Renal pelvis (tissue), 4 donors: Measurements from ENCODE around the gene GLIS1. TPM values are rescaled to one million over a fixed set of nuclear protein-coding genes. Genes with fewer than 3 reads are reported as not detected.

Experiments used
- DNase-seq: peaks from one replicate; pipeline ENCODE4 v3.0.0-alpha.2; 2013
- polyA plus RNA-seq, 3 donors: library from polyadenylated mRNA; unstranded; fragments of 120-200 nt; gene quantifications; one replicate each; pipeline ENCODE4 v1.2.1, GENCODE V29; 2013; ENCODE audit not compliant: insufficient read length in 3 of 3

GLIS1 gene
- polyA plus RNA-seq, 3 donors: 3.6 to 4.5 (median 3.9) TPM

DNA sequence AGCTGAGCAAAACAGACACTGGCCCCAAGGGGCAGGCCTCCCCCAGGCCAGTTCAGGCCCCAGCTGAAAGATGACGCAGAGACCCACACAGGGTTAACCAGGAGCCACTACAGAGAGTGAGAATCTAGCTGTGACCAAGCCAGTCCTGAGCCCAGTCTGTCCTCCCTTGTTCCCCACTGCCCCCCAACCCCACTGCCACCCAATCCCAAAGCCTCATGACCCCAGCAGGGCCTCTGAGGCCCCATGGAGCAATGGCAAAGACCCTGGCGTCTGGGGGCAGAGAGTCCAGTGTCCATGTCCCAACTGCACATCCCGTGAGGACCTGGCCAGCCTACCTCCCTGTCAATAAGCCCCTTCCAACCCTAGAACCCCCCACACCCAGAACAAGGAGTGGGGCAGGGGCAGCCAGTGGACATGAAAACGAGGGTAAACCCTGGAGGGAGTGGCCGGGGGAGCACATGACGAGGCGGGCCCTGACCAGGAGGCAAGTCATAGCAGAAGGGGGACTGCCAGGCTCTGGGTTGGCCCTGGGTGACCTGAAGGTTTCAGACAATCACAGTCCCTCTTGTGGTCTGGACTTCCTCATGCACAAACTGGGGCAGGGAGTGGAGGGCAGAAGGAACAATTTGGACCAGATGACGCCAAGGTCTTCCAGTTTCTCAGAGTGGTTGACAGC is 100.5 kb downstream of the GLIS1 start:
- no peak for DNase-seq

DNA sequence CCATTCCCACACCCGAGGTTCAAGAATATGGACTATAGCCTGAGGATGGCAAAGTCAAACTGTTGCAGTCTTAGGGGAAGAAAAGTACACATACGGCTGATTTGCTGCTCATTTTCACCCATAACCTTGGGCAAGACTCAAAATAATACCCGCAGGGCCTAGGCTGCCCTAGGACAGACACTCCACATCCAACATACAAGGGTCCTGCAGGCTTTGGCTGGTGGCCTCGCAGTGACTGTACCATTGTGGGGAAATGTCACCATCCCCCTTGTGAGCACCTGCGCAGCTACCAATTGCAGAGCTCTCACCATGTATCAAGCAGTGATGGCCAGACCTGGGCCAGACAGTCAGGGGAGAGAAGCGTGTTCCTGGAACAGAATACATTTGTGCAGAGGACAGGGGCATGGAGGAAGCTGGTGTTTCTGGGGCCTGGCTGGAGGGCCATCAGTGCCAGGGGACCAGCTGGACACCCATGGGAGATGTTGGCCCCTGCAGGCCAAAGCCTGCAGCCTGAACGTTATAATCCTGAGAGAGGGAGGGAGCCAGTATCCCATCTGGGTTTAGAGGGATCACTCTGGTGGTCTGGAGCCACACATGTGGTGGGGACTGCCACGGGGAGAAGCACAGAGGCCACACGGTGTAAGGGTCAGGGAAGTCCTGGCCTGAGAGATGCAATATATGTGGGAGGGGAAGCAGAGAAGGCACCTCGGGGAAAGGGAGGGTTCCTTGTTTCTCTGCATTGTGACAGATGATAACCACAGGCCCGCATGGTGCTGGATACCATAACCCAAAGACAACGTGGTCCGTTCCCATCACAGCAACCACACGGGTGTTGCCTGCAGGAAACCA is 101.2 kb downstream of the GLIS1 start:
- no peak for DNase-seq

DNA sequence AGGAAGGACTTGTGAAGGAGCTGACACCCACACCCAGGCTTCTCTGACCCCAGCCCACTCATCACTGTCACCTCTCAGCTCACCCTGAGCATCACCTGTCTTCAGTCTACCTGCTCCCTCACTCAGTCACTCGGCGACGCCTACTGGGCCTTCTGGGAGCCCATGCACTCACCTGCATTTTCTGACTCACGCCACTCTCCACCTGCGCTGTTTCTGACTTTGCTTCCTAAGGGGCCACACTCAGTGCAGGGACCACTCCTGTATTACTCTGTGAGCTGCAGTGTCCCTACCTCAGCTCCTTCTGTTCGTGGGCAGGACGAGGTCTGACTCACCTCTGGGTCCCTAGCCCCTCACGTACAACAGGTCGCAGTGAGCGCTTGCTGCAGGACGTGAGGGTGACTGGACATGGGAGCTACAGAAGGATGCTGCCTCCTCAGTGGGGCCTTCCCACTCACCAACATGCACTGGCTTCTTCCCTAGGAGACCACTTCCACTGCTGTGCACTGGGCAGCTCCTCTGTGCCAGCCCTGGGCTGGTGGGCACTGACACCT is 102.3 kb downstream of the GLIS1 start:
- no peak for DNase-seq

DNA sequence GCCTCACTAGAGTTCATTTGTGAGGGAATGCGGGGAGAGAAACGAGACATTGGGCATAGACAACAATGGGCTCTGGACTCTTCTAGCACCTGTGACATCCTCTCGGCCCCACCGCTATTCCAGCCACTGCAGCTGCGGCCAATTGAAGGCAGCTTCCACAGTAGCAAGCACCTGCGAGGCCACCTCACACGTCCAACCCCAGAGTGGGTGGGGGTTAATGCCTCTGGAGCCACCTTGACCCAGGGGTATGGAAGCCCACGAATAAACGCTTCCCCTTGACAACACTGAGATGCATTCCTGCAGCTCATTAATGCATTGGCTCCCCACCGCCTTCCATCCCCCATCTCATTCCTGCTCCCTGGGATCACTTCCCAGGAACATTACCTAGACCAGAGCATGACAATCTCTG is 104.4 kb downstream of the GLIS1 start:
- DNase-seq: no peak

DNA sequence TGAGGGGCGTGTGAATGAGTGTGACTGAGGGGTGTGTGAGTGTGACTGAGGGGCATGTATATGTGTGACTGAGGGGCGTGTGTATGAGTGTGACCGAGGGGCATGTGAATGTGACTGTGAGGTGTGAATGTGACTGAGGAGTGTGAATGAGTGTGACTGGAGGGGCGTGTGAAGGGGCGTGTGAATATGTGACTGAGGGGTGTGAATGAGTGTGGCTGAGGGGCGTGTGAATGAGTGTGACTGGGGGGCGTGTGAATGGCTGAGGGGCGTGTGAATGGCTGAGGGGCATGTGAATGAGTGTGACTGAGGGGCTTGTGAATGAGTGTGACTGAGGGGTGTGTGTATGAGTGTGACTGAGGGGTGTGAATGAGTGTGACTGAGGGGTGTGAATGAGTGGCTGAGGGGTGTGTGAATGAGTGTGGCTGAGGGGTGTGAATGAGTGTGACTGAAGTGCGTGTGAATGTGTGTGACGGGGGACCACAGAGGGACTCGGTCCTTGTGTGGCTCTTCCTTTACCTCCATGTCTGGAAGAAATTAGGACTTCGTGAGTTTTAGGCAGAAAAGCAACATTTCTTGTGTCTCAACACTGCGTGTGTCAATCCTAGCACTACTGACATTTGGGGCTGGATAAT is 105.8 kb downstream of the GLIS1 start:
- DNase-seq: no peak

DNA sequence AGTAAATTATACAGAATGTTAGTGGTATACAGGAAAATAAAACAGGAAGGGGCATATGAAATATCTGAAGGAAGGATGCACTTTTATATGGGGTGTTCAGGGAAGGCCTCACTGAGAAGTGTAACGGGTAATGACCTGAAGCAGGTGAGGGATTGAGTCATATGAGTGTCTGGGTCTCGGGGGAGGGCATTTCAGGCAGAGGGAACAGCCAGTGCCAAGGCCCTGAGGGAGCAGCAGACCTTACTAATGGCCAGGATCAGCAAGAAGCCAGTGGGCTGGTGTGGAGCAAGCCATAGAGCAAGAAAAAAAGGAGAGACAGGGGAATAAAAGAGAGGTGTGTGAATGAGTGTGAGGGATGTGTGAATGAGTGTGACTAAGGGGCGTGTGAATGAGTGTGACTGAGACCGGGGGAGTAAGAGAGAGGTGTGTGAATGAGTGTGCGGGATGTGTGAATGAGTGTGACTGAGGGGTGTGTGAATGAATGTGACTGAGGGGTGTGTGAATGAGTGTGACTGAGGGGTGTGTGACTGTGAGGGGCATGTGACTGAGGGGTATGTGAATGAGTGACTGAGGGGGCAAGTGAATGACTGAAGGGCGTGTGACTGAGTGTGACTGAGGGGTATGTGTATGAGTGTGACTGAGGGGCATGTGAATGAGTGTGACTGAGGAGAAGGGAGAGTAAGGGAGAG is 107.2 kb downstream of the GLIS1 start:
- DNase-seq: no peak

DNA sequence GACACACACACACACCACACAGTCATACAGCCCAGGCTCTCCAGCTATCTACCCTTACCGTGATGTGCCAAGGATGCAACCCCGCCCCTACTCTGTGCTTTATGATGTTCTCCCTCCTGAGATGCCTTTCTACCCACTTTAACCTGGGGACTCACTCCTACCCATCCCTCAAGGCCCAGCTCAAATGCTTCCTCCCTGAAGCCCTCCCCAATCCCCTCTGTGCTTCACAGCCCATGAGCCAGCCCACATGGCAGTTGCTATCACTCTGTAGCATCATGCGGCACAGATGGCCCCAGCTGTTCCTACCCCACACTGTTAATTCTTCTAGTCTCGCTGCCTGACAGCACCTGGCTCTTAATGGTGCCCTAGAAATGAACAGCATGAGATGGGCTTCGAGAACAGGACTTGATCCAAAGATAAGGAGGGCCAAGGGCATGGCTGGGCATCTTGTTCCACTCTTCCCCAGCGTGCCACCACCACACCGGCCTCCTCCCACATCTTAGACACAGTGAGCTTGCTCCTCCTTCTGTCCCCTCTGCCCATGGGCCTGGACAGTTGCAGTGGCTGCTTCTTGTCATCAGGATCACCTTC is 109.8 kb downstream of the GLIS1 start:
- no peak for DNase-seq

DNA sequence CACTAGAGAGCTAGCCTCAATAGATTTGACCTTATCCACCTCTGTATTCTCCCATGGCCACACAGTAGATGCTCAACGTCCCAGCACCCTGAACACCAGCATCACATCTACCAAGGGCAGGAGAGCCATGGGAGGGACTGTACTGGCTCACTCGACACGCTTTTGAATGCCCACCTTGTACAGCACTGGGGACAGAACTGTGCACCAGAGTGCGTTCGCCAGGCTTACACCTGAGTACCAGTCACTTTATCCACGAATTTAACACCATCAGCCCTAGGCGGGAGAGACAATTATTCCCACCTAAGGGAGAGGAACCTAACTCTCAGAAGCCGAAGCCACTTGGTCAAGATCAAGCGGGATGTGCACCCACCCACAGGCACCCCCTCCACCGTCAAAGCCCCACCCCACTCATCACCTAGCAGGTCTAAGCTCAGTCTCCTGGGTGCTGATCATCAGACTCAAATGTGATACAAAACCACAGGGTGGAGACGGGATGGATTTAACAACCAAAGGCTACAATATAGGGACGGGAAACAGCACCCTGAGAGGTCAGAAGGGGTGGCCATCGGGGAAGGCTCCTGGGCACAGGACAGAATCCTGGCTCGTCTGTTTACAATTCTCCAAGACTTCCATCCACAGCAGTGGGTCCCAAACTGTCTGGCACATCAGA is 110.5 kb downstream of the GLIS1 start:
- no peak for DNase-seq

DNA sequence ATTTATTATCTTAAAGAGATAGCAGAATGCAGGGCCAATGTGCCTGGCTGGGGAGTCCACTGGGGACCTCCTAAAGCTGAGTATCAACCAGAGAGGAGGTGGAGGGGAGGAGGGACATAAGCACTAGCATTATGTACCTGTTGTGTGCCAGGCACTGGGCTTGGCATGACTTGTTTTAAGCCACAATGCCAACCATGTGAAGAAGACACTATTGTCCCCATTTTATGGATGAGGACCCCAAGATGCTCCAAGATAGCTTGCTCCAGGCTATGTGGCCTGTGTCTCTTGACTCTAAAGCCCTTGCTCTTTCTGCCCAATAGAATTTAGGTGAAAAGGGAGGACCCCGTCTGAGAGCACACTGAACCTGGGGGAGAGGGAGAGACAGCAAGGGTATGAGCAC is 111.3 kb downstream of the GLIS1 start:
- no peak for DNase-seq

DNA sequence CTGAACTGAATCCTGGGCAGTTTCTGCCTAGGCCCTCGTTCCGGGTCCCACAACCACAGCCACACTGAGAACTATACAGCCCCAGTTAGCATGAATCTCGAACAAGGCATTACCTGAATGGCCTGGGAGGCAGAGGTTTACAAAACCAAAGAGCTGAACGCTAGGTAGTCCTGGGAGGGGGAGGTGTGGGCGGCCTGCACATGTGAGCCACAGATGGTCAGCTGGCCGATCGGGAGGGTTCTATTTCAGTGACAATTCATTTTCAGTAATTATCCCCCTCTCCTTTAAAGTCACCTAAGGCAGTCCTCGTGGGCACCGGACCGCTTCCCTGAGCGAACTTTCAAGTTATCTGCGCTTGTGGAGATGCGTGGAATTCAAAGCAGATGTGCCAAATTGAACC is 111.9 kb downstream of the GLIS1 start:
- DNase-seq: no peak

DNA sequence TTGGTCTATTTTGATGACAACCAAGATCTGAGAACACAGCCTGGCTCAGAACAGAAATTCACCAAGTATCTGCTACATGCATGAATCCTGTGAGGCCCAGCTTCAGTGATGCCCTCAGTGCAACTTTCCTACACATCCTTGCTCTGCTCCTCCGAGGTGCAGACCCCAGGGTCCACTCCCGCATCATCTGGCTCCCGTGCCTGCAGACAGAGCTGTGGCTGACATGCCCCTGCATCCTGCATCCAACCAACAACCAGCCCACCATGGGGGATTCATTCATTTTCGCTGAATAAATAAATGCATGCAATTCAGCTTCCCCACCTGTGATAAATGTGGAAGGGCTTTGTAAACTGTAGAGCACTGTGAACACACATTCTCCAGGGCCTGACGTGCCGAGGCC is 112.3 kb downstream of the GLIS1 start:
- no peak for DNase-seq

DNA sequence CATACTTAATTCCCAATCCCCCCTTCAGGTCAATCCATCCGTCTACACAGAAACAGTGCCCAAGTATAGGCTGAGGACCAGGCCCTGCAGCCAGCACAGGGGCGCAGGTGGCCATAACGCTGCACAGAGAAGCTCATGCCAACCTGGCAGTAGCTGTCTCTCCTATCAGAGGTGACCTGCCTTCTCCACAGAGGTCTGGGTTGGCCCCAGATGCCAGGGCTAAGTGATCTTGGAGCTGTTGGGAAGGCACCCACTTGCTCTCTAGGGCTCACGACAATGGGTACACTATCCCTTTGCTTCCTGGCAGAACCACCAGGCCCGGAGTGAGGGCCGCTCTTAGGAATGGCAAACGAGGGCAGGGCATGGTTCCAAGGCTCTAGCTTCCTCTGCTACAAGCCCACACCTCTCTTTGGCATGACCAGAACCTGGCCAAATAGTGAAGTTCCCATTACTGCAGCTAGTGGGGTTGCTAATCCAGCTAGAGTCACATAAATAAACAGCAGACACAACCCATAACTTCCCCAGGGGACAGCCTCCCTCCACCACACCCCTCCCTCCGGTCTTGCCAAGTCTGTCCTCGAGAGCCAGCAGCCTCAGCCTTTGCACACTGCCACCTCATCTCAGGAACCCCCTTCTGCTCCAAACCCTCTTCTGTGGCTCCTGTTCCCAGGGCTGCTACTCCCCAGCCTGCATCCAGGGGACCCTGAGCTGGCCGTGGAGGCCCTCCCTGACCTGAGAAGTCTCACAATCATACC is 113.0 kb downstream of the GLIS1 start:
- no peak for DNase-seq

DNA sequence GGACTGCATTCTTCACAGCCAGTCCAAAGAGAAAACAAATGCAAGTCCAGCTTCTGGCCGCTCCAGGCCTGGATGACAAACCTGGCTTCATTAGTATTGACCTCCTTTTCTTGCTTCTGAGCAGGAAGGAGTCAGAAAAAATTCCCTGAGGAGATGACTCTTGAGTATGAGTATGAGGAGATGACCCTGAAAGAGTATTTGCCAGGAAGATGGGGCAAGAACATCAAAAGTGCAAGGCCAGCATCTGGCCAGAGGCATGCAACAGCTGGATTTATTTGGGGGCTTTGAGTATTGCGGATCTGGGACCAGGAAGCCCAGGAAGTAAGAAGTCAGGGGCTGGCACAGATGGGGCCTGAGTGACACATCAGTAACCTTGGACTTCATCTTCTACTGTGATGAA is 113.9 kb downstream of the GLIS1 start:
- no peak for DNase-seq

DNA sequence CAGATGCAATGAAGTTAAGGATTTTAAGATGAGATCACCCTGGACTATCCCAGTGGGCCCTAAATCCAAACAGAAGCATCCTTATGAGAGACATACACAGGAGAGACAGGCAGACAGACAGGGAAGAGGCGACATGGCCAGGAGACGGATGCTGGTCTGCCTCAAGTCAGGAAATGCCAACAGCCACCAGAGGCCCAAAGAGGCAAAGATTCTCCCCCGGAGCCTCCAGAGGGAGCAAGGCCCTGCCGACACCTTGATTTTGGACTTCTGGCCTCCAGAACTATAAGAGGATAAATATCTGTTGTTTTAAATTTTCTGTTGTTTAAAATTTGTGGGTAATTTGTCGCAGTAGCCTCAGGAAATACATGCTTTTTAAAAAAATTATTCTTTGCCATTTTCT is 116.4 kb downstream of the GLIS1 start:
- DNase-seq: no peak

DNA sequence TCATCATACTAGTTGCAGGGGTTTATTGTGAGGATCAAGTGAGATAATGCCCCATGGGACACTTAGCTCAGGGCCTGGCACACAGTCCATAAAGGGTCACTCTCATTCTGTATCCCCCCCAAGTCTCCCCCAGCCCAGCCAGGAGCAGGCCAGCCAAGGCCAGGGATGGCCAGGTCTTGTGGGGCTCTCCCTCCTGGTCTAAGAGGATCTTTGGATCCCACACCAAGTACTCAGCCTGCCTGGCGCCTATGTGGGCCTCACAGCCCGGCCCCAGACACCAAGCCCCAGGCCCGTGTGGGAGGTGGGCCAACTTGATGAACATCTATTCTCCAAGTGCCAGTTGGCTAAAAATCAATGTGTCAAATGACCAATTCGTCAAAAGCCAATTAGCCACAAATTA is 117.8 kb downstream of the GLIS1 start:
- no peak for DNase-seq

DNA sequence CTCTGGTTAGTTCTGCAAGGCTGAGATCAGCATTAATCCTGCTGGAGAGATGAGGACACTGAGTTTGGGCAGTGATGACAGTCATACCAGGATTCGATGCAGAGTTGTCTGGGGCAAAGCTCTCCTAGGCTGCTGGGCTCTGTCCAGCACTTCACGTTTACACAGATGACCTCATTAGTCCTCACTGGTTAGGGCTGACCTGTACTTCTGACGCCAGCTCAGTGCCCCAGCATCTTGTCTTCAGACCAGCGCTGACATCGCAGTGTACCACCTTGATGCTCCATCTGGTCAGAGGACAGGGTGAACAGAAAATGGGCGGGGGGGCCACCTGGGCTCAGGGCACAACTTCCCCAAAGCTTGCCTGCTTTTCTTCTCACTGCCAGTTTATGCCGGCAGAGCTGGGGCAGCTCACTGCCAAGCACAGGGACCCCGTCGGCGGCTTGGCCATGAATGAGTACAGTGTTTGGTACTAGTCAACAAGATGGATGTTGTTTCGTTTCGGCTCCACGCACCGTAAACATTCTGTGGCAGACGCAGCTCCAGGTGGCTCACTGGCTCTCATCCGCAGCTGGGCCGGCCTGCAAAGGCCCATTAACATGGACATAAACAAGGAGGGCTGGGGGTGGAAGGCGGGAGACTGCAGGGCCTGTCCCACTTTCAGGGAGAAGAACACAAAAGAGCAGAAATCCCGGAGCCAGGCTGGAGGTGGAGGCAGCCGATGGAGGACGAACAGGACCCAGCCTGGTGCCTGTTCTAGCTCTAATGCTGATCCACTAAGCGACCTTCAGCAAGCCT is 118.7 kb downstream of the GLIS1 start:
- DNase-seq: no peak

DNA sequence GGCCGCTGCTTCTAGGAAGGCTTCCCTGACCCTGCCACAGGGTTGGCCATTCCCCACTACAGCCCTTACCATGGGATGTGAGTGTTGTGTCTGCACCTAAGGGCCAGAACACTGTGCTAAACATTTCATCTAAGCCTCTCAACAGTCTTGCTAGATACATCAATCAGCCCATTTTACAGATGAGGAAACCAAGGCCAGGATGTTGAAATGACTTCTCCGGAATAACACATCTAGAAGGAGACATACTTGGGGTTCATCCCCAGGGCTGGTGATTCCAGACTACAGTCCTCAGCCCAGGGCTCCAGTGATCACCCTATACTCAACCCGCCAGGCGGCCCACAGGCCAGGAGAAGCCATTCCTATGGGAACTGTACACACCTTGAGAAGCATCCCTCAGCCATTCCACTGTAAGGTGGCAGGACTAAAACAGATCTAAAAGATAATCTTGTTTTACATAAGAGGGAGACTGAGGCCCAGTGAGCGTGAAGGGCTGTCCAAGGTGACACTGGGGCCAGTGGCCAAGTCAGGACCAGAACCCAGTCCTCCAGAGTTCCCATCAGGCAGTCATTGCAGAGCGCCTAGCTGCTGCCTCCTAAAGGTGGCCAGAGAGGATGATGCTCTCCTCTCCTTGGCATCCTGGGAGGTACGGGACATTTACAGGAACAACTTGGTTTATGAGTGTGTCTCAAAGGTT is 119.5 kb downstream of the GLIS1 start:
- no peak for DNase-seq

DNA sequence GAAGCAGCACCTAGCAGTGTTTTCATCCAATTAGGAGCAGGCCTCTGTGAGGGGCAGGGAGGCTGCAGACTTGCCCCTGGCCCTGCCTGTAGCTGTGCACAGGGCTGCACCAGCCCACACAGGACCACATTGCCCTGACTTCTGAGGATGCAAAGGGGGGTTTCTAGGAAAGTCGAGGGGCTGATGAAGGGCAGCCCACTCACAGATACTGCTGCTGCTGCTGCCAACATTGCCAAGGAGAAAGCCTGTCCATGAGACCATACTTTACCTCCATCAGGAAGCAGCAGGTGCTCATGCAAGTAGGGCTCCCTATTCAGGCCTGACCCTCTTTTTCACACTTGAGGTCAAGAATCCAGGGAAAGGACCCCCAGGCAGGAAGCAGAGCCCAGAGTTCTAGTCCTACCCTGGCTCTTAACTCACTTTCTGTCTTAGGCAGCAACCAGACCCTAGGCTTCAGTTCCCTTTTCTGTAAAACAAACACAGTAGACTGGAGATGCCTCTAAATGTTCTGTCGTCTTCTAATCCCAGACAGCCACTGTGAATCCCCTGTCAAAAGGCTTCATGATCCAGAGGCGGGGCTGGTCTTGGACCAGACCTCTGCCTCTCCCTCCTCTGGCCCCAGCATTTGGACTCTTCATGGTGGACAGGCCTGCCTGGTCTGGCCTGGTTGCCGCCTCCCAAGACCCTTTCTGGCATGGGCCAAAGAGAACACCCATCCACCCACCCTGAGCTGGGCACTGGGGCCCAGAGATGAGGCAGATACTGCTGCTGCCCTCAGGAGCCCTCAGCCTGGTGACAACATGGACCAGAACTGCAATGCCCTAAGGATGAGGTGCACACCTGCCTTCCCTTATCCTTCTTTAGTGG is 120.2 kb downstream of the GLIS1 start:
- DNase-seq: no peak
